SU-DHL-6 (cell line): ENCODE data around the gene IL4I1.

Experiments
- EZH2phosphoT487 ChIP-seq: fragments of 200-600 bp; sonication (generic), shearing (Covaris generic); conservative IDR thresholded peaks from 2 replicates; pipeline ENCODE4 v1.6.1; 2018; ENCODE audit warnings: mild to moderate bottlenecking, antibody characterized with exemption, low read length, moderate library complexity, mixed read lengths
- TF ChIP-seq, protein P1 (sequence below): fragments of 200-600 bp; sonication (generic); IDR thresholded peaks from one replicate; pipeline ENCODE4 v1.5.1; 2017; ENCODE audit warnings: antibody characterized with exemption, mild to moderate bottlenecking, low read length, moderate library complexity; ENCODE audit not compliant: insufficient read depth, poor library complexity, severe bottlenecking

GRCh38 chr19:49846408-49846807 lies 50.3 kb downstream of the IL4I1 start:
- no peak for TF ChIP-seq EZH2phosphoT487
- TF ChIP-seq, protein P1, sequence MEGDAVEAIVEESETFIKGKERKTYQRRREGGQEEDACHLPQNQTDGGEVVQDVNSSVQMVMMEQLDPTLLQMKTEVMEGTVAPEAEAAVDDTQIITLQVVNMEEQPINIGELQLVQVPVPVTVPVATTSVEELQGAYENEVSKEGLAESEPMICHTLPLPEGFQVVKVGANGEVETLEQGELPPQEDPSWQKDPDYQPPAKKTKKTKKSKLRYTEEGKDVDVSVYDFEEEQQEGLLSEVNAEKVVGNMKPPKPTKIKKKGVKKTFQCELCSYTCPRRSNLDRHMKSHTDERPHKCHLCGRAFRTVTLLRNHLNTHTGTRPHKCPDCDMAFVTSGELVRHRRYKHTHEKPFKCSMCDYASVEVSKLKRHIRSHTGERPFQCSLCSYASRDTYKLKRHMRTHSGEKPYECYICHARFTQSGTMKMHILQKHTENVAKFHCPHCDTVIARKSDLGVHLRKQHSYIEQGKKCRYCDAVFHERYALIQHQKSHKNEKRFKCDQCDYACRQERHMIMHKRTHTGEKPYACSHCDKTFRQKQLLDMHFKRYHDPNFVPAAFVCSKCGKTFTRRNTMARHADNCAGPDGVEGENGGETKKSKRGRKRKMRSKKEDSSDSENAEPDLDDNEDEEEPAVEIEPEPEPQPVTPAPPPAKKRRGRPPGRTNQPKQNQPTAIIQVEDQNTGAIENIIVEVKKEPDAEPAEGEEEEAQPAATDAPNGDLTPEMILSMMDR = no peak
